Retinal pigment epithelial cell (primary cell): ENCODE data around the gene SLC6A3.
"Not testable (repeated sequence)": the region's sequence is repeated elsewhere in the genome, so short reads cannot be mapped to it uniquely, and the experiment has no call there.

ENCODE experiments used
- DNase-seq: peaks from one replicate; pipeline ENCODE4 v3.0.0-alpha.2; 2010; ENCODE audit warnings: low read depth
- H3K4me3 ChIP-seq: 2 replicates; pipeline ENCODE4 v1.5.1; 2011; ENCODE audit warnings: mild to moderate bottlenecking, low read length, control low read depth, moderate library complexity
- CTCF ChIP-seq: conservative IDR thresholded peaks from 2 replicates; pipeline ENCODE4 v1.5.1; 2011; ENCODE audit warnings: low read depth, low read length, control low read depth, inconsistent platforms

SLC6A3 gene

GRCh38 chr5:1378866-1379659 lies 66.2 kb downstream of the SLC6A3 start:
- H3K4me3 ChIP-seq: no peak overlapping the region
- no peak for DNase-seq
- no peak for TF ChIP-seq CTCF

- DNase-seq: no peak
- TF ChIP-seq CTCF: no peak
Measured at GRCh38 chr5:1378096-1378495, 67.1 kb downstream of the SLC6A3 start.

GRCh38 chr5:1376981-1377380 lies 68.3 kb downstream of the SLC6A3 start:
- no peak for DNase-seq

More at GRCh38 chr5:1378096-1378495, 67.1 kb downstream of the SLC6A3 start:
- H3K4me3 ChIP-seq: no peak overlapping the region

GRCh38 chr5:1375871-1376810 lies 69.1 kb downstream of the SLC6A3 start:
- TF ChIP-seq CTCF: no peak

More at GRCh38 chr5:1376981-1377380, 68.3 kb downstream of the SLC6A3 start:
- no peak overlapping the region for H3K4me3 ChIP-seq
- TF ChIP-seq CTCF: no peak

GRCh38 chr5:1374679-1375055 lies 70.6 kb downstream of the SLC6A3 start:
- no peak for DNase-seq
- no peak overlapping the region for H3K4me3 ChIP-seq
- TF ChIP-seq CTCF: no peak

More at GRCh38 chr5:1375871-1376810, 69.1 kb downstream of the SLC6A3 start:
- no peak overlapping the region for H3K4me3 ChIP-seq
- no peak for DNase-seq

- TF ChIP-seq CTCF: no peak
- no peak for DNase-seq
- H3K4me3 ChIP-seq: no peak overlapping the region
Measured at GRCh38 chr5:1374030-1374678, 71.1 kb downstream of the SLC6A3 start.

- DNase-seq, H3K4me3 ChIP-seq: not testable (repeated sequence)
Measured at GRCh38 chr5:1371972-1372342, 73.3 kb downstream of the SLC6A3 start.
